Measurements from ENCODE around the gene RFPL2. TPM values are rescaled to one million over a fixed set of nuclear protein-coding genes. Genes with fewer than 3 reads are reported as not detected.
A peak's percentile ranks its signal among the peaks of the same experiment; 100 is the strongest.
"Not testable (repeated sequence)": the region's sequence is repeated elsewhere in the genome, so short reads cannot be mapped to it uniquely, and the experiment has no call there.

Gene RFPL2
- total and polyA plus RNA-seq, 2 of the 13 experiments (the other 11 are each of a cell fraction or from before 2014, with no cell fraction given), result not detected

DNA sequence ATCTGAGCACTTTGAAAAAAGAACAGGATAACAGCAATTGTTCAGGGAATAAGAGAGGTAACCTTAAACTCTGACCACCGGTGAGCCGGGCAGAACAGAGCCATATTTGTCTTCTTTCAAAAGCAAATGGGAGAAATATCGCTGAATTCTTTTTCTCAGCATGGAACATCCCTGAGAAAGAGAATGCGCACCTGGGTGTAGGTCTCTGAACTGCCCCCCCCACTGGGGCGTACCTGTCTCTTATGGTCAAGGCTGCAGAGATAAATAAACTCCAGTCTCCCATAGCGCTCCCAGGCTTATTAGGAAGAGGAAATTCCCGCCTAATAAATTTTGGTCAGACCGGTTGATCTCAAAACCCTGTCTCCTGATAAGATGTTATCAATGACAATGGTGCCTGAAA is 57.7 kb downstream of the RFPL2 start:
- H3K9me3 ChIP-seq (ENCODE audit: low read length); H3K27ac ChIP-seq (ENCODE audit: extremely low read length, insufficient read depth, low read length); FAIRE-seq; DNase-seq (ENCODE audit: low spot score); H3K9ac ChIP-seq (ENCODE audit: insufficient read depth, low read depth, low read length); H2AFZ ChIP-seq (ENCODE audit: low read length); H4K20me1 ChIP-seq (ENCODE audit: insufficient read depth, low read length); ATAC-seq; H3K79me2 ChIP-seq (ENCODE audit: insufficient read depth, low read length); POLR2A ChIA-PET; H3K36me3 ChIP-seq (replicated peaks in 1 of 2; ENCODE audit: control insufficient read depth in 1 of 2, insufficient read depth in 2 of 2, low read length in 2 of 2); in situ Hi-C loops (cut with HindIII; ENCODE audit: extremely low pct_ligation_motif_present, low pct_unique_long_range_greater_than_20kb); CTCF ChIA-PET (ENCODE audit: low intra/inter-chr PET ratio, low total read pairs); BruUV-seq (replicated peaks); intact Hi-C loops (cut with micrococcal nuclease; ENCODE audit: unreplicated experiment); H3K4me3 ChIP-seq (replicated peaks in 1 of 3; ENCODE audit: insufficient read depth in 1 of 3, low read depth in 2 of 3, low read length in 3 of 3); H3K4me1 ChIP-seq (ENCODE audit: insufficient read depth, low read length); H3K4me2 ChIP-seq (ENCODE audit: low read depth, low read length); H3K27me3 ChIP-seq (ENCODE audit: control insufficient read depth in 1 of 2, insufficient read depth in 2 of 2, low read length in 2 of 2): not testable (repeated sequence)
- 60% methylated on average over 7 of the region's 8 CpGs for WGBS (ENCODE audit: low lambda C conversion rate)

DNA sequence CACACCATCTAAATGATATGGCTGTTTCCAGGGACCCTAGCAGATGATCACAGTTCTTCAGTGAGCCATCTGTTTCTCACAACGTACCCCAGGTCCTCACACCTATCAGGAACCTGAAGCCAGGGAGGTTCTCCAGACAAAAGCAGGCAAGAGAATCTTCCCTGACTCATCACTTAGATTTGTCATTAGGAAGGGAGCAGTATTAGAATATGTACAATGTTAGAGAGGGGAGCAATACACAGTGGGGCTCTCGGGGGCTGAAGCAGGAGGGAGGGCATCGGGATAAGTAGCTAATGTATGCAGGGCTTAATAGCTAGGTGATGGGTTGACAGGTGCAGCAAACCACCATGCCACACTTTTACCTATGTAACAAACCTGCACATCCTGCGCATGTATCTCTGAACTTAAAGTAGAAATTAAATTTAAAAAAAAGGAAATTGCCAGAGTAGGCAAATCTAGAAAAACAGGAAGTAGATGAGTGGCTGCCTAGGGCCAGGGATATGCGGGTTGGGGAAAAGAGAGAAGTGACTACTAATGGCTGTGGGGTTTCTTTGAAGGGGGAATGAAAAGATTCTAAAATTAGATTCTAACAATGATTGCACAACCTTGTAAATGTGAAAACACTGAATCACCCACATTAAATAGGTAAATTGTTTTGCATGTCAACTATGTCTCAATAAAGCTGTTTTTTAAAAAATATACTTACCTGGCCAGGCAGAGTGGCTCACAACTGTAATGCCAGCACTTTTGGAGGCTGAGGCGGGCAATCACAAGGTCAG is 60.2 kb downstream of the RFPL2 start:
- ChIA-PET CTCF (ENCODE audit: low intra/inter-chr PET ratio, low total read pairs) (no interaction called here), POLR2A (no interaction called here)
- ATAC-seq, result no peak
- Histone ChIP-seq H3K27ac (ENCODE audit: extremely low read length, insufficient read depth, low read length) (no peak overlapping the region), H3K4me1 (ENCODE audit: insufficient read depth, low read length) (no peaks in the 10 kb centered on the region), H3K4me2 (ENCODE audit: low read depth, low read length) (no peak overlapping the region), H3K9ac (ENCODE audit: insufficient read depth, low read depth, low read length) (no peak overlapping the region), H3K4me3 (replicated peaks in 1 of 3; ENCODE audit: insufficient read depth in 1 of 3, low read depth in 2 of 3, low read length in 3 of 3) (no peak overlapping the region), H3K36me3 (replicated peaks in 1 of 2; ENCODE audit: control insufficient read depth in 1 of 2, insufficient read depth in 2 of 2, low read length in 2 of 2) (no peaks in the 10 kb centered on the region), H3K79me2 (ENCODE audit: insufficient read depth, low read length) (no peaks in the 10 kb centered on the region), H3K27me3 (ENCODE audit: control insufficient read depth in 1 of 2, insufficient read depth in 2 of 2, low read length in 2 of 2) (0 out of 5 replicates have a peak, but pooled peaks cover 0 to 2% of the 10 kb centered on the region in 2 experiments), H3K9me3 (ENCODE audit: low read length) (no peaks in the 10 kb centered on the region), H2AFZ (ENCODE audit: low read length) (no peak overlapping the region), H4K20me1 (ENCODE audit: insufficient read depth, low read length) (no peaks in the 10 kb centered on the region)
- no peak for DNase-seq (ENCODE audit: low spot score)
- 31% methylated on average over 6 of the region's 6 CpGs for WGBS (ENCODE audit: low lambda C conversion rate)
- BruUV-seq (replicated peaks), result no TSS peak
- intact Hi-C loops (cut with micrococcal nuclease; ENCODE audit: unreplicated experiment) (no loop called here), in situ Hi-C loops (cut with HindIII; ENCODE audit: extremely low pct_ligation_motif_present, low pct_unique_long_range_greater_than_20kb) (no loop called here)
- FAIRE-seq, result no peak
- TF ChIP-seq, protein P1, sequence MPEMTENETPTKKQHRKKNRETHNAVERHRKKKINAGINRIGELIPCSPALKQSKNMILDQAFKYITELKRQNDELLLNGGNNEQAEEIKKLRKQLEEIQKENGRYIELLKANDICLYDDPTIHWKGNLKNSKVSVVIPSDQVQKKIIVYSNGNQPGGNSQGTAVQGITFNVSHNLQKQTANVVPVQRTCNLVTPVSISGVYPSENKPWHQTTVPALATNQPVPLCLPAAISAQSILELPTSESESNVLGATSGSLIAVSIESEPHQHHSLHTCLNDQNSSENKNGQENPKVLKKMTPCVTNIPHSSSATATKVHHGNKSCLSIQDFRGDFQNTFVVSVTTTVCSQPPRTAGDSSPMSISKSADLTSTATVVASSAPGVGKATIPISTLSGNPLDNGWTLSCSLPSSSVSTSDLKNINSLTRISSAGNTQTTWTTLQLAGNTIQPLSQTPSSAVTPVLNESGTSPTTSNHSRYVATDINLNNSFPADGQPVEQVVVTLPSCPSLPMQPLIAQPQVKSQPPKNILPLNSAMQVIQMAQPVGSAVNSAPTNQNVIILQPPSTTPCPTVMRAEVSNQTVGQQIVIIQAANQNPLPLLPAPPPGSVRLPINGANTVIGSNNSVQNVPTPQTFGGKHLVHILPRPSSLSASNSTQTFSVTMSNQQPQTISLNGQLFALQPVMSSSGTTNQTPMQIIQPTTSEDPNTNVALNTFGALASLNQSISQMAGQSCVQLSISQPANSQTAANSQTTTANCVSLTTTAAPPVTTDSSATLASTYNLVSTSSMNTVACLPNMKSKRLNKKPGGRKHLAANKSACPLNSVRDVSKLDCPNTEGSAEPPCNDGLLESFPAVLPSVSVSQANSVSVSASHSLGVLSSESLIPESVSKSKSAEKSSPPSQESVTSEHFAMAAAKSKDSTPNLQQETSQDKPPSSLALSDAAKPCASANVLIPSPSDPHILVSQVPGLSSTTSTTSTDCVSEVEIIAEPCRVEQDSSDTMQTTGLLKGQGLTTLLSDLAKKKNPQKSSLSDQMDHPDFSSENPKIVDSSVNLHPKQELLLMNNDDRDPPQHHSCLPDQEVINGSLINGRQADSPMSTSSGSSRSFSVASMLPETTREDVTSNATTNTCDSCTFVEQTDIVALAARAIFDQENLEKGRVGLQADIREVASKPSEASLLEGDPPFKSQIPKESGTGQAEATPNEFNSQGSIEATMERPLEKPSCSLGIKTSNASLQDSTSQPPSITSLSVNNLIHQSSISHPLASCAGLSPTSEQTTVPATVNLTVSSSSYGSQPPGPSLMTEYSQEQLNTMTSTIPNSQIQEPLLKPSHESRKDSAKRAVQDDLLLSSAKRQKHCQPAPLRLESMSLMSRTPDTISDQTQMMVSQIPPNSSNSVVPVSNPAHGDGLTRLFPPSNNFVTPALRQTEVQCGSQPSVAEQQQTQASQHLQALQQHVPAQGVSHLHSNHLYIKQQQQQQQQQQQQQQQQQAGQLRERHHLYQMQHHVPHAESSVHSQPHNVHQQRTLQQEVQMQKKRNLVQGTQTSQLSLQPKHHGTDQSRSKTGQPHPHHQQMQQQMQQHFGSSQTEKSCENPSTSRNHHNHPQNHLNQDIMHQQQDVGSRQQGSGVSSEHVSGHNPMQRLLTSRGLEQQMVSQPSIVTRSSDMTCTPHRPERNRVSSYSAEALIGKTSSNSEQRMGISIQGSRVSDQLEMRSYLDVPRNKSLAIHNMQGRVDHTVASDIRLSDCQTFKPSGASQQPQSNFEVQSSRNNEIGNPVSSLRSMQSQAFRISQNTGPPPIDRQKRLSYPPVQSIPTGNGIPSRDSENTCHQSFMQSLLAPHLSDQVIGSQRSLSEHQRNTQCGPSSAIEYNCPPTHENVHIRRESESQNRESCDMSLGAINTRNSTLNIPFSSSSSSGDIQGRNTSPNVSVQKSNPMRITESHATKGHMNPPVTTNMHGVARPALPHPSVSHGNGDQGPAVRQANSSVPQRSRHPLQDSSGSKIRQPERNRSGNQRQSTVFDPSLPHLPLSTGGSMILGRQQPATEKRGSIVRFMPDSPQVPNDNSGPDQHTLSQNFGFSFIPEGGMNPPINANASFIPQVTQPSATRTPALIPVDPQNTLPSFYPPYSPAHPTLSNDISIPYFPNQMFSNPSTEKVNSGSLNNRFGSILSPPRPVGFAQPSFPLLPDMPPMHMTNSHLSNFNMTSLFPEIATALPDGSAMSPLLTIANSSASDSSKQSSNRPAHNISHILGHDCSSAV (CRISPR knock-in tag; IDR thresholded peaks at IDR 0.05; ENCODE audit: borderline replicate concordance), result no peak
- TF ChIP-seq CEBPB (IDR thresholded peaks at IDR 0.05; ENCODE audit: borderline replicate concordance, low read depth, low read length), result 0 out of 2 replicates have a peak, but pooled peaks have one; percentile 32
- no peak for TF ChIP-seq ZNF660 (CRISPR knock-in tag; IDR thresholded peaks at IDR 0.05; ENCODE audit: borderline replicate concordance, low read depth)
- TF ChIP-seq, protein P2, sequence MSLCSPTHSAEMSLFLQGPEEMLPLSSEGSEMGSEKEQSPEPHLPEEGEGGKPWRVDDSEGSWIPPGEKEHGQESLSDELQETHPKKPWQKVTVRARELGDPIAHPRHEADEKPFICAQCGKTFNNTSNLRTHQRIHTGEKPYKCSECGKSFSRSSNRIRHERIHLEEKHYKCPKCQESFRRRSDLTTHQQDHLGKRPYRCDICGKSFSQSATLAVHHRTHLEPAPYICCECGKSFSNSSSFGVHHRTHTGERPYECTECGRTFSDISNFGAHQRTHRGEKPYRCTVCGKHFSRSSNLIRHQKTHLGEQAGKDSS (CRISPR knock-in tag; IDR thresholded peaks at IDR 0.05; ENCODE audit: borderline replicate concordance, low read depth), result no peak
- no peak for TF ChIP-seq ZNF205 (CRISPR knock-in tag; IDR thresholded peaks at IDR 0.05)

Measured in HepG2 (cell line).